Activated CD4-positive, alpha-beta T cell treated with anti-CD3 and anti-CD28 coated beads, Interleukin-2, amount 50 U/mL, for 24 hours (primary cell): Measurements from ENCODE around the gene NALCN.
"Not testable (repeated sequence)": the region's sequence is repeated elsewhere in the genome, so short reads cannot be mapped to it uniquely, and the experiment has no call there.

ENCODE experiments used
- DNase-seq, 2 donors: peaks; one replicate each; pipeline ENCODE4 v3.0.0-alpha.2; 2020; ENCODE audit warnings: low read depth in 1 of 2, low spot score in 1 of 2

The NALCN gene

DNA sequence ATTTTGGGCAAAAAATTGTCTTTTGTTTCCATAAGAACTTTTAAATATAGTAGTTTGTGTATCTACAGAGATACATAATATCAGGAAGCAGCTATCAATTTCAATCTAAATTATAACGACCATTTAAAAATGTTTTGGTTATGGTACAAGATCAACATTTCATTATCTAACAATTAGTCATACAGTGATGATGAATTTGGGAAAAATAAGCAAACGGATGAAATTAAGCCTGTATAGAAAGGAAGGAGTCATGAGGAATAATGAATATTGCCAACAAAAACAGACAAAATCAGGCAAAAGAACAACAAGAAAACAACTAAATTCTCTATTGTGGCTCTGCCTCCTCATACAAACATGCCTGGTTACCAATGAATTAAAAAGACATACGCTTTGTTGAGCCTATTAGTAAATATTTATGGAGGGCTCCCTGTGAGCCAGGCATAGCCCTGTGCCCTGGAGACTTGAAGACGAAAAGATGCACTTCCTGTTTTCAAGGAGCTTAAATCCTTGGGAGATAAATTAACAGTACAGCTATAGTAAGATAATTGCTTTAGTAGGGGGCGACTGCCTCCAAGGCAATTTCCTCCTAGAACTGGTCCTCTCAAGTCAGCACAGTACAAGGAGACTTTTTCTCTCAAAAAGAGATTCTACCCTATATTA is 73.0 kb downstream of the NALCN start:
- DNase-seq = no peak

DNA sequence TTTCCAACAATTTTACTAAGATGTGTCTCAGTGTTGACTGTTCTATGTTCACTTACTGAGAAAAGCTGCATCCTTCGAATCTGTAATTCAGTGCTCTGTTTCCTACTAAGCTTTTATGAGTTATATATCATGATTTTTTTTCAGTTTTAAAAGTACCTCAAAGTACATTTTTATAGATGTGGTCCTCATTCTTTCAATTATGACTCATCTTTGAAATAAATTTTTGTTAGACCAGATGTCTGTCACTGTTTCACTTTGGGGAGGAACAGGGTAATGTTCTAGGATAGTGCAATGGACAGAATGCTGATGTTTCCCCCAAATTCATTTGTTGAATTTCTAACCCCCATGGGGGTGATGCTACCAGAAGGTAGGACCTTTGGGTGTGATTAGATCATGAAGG is 74.8 kb downstream of the NALCN start:
- DNase-seq = no peak

- no peak for DNase-seq
Measured at GRCh38 chr13:101339202-101339601, 77.1 kb downstream of the NALCN start.

DNA sequence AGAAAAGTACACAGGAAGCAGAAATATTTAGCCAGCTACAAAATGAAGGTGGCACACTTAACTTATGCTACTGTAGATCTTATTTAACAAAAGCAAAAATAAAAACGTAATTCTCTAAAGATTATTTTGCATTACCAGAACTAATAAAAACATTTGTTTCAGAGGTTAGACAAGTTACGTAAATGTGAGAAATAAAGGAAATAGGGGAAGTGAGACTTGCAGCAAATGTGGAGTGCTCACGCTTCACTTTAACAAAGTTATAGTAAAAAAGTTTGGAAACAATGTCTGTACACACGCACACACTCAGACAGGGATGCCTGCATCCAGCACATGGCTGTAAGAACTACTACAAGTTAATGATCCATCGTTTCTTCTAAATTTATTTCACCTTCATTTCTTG is 83.7 kb downstream of the NALCN start:
- no peak for DNase-seq

DNA sequence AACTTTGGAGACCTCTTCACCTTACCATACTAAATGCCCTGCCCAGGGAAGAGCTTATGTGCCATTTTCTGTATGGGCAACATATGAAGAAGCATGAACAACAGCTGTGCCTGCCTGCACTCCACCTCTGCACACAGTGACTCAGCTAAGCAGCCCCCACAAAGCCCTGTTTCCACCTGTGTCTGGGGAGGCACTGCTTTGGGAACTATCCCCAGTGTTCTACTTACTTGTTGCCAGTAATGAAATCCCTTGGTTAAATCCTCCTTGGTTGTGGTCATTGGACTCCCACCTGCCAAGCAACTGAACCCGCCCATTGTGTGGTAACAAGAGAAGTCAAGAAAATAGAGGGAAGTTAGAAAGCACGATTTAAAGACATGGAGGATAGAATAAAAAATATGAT is 84.6 kb downstream of the NALCN start:
- DNase-seq = no peak

DNA sequence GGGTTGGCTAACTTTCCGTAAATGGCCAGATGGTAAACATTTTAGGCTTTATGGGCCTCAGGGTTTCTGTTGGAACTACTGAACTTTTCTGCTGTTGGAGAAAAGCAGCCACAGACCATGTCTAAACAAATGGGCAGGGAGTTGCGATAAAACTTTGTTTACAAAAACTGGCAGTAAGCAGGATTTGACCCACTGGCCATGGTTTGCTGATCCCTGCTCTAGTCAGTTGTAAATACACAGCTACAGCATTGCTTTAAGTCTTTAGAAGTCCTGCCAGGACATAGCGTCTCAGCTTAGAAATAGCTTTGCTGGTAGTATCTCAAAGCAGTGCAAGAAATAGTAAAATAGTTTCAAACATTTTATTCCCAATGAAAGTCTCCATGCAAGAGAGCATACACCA is 88.4 kb downstream of the NALCN start:
- DNase-seq = no peak

- DNase-seq = no peak
Measured at GRCh38 chr13:101326710-101327109, 89.6 kb downstream of the NALCN start.

DNA sequence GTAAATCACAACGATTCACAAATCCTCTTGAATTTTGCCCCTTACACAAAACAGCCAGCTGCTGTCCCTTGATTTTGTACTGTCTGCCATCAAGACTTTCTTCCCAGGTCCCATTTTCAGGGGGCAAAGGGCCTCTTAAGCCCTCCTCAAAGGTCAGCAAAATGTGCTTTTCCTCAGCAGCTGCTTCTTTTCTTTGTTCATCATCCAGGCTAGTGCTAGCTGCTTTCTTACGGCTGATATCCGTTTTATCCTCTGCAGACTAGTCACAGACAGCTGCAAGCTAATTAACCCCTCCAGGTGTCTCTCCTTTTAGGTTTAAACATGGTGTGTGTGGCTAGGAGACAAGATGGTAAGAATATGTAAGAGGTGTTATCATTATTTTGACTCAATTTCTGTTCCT is 90.9 kb downstream of the NALCN start:
- DNase-seq = no peak

DNA sequence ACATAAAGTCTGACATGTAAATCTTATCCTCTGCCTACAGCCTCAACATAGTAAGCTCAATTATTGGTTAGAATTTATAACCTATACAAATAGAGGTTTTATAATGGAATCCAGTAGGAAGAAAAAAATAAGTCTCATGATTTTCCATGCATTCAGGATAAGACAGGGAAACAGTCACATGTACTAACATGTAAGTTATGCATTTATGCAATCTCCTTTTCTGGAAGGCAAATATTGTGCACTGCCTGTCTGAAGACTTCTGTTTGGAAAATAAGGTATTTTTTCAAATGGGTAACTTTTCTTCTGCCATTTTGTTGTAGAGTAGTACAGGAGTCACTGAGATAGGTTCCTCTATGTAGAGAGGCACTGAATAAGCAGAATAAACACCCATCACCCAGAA is 92.7 kb downstream of the NALCN start:
- DNase-seq = no peak

DNA sequence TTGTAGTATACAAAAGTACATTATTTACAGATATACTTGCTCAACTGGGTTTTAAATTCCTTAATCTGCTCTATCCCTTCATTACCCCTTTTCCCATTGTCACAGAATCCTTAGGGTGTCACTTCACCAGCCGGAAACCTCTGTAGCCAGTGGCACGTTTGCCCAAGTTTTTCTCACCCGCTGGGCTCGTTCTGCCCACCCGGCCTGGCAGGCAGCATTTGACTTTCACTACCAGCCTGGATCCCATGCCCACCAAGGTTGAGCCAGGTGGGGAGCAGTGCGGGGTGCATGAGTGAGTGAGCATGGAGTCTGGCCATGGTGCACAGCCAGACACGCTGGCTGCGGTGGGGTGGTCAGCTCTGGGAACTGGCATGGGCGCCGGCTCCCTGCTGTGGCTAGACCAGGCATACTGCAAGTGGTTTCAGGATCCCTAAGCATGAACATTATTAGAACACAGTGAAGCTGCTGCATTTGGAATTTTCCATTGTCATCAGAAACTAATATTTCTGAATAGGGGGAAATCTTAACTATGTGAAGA is 98.3 kb downstream of the NALCN start:
- DNase-seq = no peak

DNA sequence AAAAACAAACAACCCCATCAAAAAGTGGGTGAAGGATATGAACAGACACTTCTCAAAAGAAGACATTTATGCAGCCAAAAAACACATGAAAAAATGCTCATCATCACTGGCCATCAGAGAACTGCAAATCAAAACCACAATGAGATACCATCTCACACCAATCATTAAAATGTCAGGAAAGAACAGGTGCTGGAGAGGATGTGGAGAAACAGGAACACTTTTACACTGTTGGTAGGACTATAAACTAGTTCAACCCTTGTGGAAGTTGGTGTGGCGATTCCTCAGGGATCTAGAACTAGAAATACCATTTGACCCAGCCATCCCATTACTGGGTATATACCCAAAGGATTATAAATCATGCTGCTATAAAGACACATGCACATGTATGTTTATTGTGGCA is 102.8 kb downstream of the NALCN start:
- DNase-seq = not testable (repeated sequence)

DNA sequence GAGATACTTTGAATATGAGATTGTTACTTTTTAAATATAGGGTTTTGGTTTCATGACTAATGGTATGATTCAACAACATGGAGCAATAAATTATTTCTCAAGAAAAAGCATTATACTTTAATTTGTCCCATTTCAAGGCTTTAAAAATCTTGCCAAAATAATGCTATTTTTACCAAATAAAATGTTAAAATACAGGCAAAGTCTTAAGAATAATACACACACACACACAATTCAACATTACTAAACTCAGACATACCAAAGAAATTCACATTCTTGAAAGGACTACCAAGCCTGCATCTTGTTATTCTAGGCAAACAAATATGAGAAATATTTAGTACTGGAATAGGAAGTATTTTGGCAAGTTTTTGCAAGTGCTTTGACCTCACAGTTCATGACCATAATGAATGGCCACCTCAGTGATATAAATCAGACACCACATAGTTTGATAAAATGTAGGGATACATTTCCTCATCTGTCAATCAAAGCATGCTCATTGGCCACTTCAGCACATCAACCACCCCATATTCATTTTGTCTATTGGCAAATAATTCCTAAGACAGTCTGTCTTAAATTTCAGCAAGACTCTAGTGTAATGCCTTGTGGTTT is 107.2 kb downstream of the NALCN start:
- no peak for DNase-seq

GRCh38 chr13:101308247-101309013 is 107.9 kb downstream of the NALCN start:
- no peak for DNase-seq

DNA sequence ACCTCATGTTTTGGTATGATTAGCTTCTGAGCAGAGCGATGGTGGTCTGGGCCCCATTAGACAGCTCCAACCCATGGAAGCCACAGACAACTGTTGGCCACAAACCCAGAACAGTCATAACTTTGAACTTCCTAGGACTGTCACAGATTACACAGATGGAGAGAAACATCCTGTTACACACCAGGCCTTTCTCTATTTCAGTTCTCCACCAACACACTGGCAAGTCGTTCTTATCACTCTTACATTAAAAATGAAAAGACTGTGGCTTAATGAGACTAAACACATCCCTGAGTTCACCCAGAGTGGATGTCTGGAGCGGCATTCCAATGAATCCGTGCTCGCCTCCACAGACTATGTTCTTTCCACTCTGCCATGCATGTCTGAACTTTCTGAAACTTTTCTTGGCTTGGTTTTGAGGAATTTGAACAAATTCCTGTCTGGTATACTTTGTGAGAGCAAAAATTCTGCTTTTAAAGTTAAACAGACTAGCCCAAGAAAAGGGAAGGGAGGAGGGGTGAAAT is 109.1 kb downstream of the NALCN start:
- DNase-seq = no peak

DNA sequence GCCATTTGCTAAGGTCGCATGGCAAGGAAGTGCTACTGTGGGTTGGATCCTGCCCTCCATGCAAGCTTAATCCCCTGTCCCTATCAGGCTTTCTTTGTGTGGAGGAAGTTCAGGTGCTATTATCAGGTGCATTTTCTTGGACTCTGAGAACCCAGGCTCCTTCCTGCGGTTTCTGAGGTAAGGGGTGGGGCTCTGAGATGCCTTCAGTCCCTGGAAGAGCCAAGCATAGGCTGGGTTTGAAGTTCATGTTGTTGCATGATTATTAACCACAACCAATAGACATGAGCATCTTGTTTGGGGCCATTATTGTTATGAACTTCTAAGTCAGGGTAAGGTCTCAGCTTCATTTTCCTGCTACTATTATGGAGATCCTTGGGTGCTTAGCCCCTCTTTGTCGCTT is 109.5 kb downstream of the NALCN start:
- no peak for DNase-seq

- DNase-seq = no peak
Measured at GRCh38 chr13:101305981-101306411, 110.3 kb downstream of the NALCN start.

- DNase-seq = no peak
Measured at GRCh38 chr13:101303521-101303920, 112.8 kb downstream of the NALCN start.

GRCh38 chr13:101301053-101301452 is 115.3 kb downstream of the NALCN start:
- no peak for DNase-seq

- DNase-seq = no peak
Measured at GRCh38 chr13:101300531-101300930, 115.8 kb downstream of the NALCN start.

GRCh38 chr13:101298517-101298916 is 117.8 kb downstream of the NALCN start:
- no peak for DNase-seq

DNA sequence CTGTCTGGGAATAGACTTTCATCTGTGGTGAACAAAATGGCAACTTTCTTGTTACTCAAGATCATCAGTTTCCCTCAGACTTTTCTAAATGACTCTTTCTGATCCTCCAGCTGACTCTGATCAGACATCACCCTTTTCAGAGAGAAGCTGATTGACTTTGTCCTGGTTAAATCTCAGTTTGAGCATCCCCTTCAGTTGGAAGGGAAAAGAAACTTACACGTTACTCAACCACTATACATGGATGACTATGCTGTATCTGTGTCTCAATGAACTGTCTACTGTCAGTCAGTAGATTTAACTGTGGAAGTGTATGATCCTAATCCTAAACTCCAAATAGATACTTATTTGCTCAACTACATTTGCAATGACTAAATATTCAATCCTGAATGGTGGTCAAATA is 118.5 kb downstream of the NALCN start:
- DNase-seq = no peak

DNA sequence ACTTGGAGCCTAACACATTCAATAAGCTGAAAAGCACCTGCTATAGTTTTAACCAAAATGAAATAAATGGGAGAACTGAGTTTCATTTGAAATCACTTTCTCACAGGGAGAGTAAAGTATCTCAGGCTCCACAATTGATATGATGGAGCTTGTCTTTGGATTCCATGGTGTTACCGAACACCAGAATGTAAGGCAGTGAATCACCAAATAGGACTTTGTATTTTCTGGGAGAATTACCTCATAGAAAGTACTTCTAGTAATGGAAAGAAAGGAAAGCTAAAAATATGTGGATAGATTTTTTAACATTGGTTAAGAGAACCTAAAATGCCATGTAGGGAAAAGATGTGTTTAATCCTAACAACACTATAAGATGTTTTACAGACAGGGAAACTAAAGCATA is 123.6 kb downstream of the NALCN start:
- DNase-seq = no peak
